Ishikawa (cell line): ENCODE results near the gene SLC9A7.

Experiments
- EP300 ChIP-seq: IDR thresholded peaks from 2 replicates; pipeline ENCODE4 v1.6.1; 2012; ENCODE audit warnings: borderline replicate concordance
- MAX ChIP-seq: IDR thresholded peaks from 2 replicates; pipeline ENCODE4 v1.6.1; 2012
- NFIC ChIP-seq: IDR thresholded peaks from 2 replicates; pipeline ENCODE4 v1.6.1; 2012
- RAD21 ChIP-seq: IDR thresholded peaks from 2 replicates; pipeline ENCODE4 v1.6.1; 2012; ENCODE audit warnings: low read depth
- REST ChIP-seq: IDR thresholded peaks from 2 replicates; pipeline ENCODE4 v1.6.1; 2012; ENCODE audit warnings: low read depth, mild to moderate bottlenecking
- TCF12 ChIP-seq: IDR thresholded peaks from 2 replicates; pipeline ENCODE4 v1.6.1; 2012; ENCODE audit warnings: low read depth
- TEAD4 ChIP-seq: IDR thresholded peaks from 2 replicates; pipeline ENCODE4 v1.6.1; 2012
- ZBTB7A ChIP-seq: IDR thresholded peaks from 2 replicates; pipeline ENCODE4 v1.6.1; 2012; ENCODE audit warnings: low read depth
- TF ChIP-seq, protein P1 (sequence below): IDR thresholded peaks from 2 replicates; pipeline ENCODE4 v1.6.1; 2012

GRCh38 chrX:46611658-46612362, 147.1 kb downstream of the SLC9A7 start:
- TF ChIP-seq EP300: no peak
- no peak for TF ChIP-seq RAD21
- no peak for TF ChIP-seq REST
- TF ChIP-seq, protein P1, sequence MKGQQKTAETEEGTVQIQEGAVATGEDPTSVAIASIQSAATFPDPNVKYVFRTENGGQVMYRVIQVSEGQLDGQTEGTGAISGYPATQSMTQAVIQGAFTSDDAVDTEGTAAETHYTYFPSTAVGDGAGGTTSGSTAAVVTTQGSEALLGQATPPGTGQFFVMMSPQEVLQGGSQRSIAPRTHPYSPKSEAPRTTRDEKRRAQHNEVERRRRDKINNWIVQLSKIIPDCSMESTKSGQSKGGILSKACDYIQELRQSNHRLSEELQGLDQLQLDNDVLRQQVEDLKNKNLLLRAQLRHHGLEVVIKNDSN: no peak
- no peak for TF ChIP-seq TCF12
- TF ChIP-seq NFIC: no peak
- no peak for TF ChIP-seq MAX
- no peak for TF ChIP-seq TEAD4
- no peak for TF ChIP-seq ZBTB7A
